ENCODE measurements around the gene AUTS2.

The AUTS2 gene

DNA sequence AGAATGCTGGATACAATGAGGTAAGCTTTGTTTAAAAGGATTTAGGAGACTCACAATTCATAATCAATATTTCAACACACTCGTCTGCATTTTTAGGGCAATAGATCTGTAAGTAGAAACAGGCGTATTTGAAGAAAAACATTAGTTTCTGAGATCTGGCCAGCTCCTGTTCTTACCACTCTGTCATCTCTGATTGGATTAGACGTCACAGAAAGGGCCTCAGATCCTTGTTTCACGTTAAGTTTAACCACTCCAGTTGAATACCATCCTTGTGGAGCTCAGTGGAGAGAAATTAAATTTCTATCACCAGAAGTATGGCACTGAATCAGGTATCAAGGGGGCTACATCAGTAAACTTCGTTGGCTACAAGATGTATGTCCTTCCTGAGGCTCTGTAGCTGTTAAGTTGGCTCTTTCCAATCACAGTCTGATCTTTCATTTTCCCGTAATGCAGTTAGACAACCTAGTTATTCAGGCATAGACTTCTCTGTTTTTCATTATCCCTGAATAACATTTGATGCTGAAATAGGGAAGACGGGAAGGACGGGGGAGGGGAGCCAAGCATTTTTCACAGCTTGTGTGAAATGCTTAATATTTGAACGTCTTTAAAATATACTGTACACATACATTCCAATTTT, 874.4 kb downstream of the AUTS2 start:
- ChIA-PET CTCF (no interaction called here), POLR2A (no interaction called here)
- no peak for DNase-seq (ENCODE audit: low read depth, low spot score)
- no peak overlapping the region for H3K4me3 ChIP-seq (ENCODE audit: low read depth, low read length)
- no peak for TF ChIP-seq CTCF (IDR thresholded peaks at IDR 0.05; ENCODE audit: insufficient read depth, low read length, missing control alignments)

GRCh38 chr7:70474639-70475234, 876.5 kb downstream of the AUTS2 start:
- TF ChIP-seq CTCF (IDR thresholded peaks at IDR 0.05; ENCODE audit: insufficient read depth, low read length, missing control alignments), result no peak
- no peak overlapping the region for H3K4me3 ChIP-seq (ENCODE audit: low read depth, low read length)
- no peak for DNase-seq (ENCODE audit: low read depth, low spot score)
- ChIA-PET POLR2A (no interaction called here), CTCF (no interaction called here)

GRCh38 chr7:70477036-70478010, 879.0 kb downstream of the AUTS2 start:
- no peak for TF ChIP-seq CTCF (IDR thresholded peaks at IDR 0.05; ENCODE audit: insufficient read depth, low read length, missing control alignments)
- CTCF ChIA-PET, result interaction anchor here (1.1 kb wide), 1 partner anchor 13 kb away, joined by 3 read pairs; no protein-coding TSS in a partner anchor
- H3K4me3 ChIP-seq (ENCODE audit: low read depth, low read length), result no peak overlapping the region
- POLR2A ChIA-PET, result interaction anchor here (0.6 kb wide), 1 partner anchor 157 kb away, joined by 3 read pairs; no protein-coding TSS in a partner anchor
- DNase-seq (ENCODE audit: low read depth, low spot score), result no peak

- no peak for DNase-seq (ENCODE audit: low read depth, low spot score)
- ChIA-PET POLR2A (no interaction called here), CTCF (no interaction called here)
- no peak overlapping the region for H3K4me3 ChIP-seq (ENCODE audit: low read depth, low read length)
- TF ChIP-seq CTCF (IDR thresholded peaks at IDR 0.05; ENCODE audit: insufficient read depth, low read length, missing control alignments), result no peak
Measured at GRCh38 chr7:70479153-70480021, 881.1 kb downstream of the AUTS2 start.

GRCh38 chr7:70480927-70481569, 882.8 kb downstream of the AUTS2 start:
- TF ChIP-seq CTCF (IDR thresholded peaks at IDR 0.05; ENCODE audit: insufficient read depth, low read length, missing control alignments), result no peak
- ChIA-PET CTCF (no interaction called here), POLR2A (no interaction called here)
- no peak overlapping the region for H3K4me3 ChIP-seq (ENCODE audit: low read depth, low read length)
- no peak for DNase-seq (ENCODE audit: low read depth, low spot score)
